Measurements from ENCODE around the gene AKNAD1.

GRCh38 chr1:108792420-108792819 lies 64.5 kb downstream of the AKNAD1 start:
- TF ChIP-seq, protein P1, sequence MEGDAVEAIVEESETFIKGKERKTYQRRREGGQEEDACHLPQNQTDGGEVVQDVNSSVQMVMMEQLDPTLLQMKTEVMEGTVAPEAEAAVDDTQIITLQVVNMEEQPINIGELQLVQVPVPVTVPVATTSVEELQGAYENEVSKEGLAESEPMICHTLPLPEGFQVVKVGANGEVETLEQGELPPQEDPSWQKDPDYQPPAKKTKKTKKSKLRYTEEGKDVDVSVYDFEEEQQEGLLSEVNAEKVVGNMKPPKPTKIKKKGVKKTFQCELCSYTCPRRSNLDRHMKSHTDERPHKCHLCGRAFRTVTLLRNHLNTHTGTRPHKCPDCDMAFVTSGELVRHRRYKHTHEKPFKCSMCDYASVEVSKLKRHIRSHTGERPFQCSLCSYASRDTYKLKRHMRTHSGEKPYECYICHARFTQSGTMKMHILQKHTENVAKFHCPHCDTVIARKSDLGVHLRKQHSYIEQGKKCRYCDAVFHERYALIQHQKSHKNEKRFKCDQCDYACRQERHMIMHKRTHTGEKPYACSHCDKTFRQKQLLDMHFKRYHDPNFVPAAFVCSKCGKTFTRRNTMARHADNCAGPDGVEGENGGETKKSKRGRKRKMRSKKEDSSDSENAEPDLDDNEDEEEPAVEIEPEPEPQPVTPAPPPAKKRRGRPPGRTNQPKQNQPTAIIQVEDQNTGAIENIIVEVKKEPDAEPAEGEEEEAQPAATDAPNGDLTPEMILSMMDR (IDR thresholded peaks at IDR 0.05): no peak
- no peak for TF ChIP-seq EZH2 (IDR thresholded peaks at IDR 0.05; ENCODE audit: borderline replicate concordance, insufficient read depth, low read depth, low read length, poor library complexity, severe bottlenecking)
